ENCODE results near the gene TXNDC9.
"Not testable (repeated sequence)": the region's sequence is repeated elsewhere in the genome, so short reads cannot be mapped to it uniquely, and the experiment has no call there.

TXNDC9 gene

GRCh38 chr2:99325384-99325783, 10.7 kb downstream of the TXNDC9 start:
- no peak for DNase-seq (ENCODE audit: low read depth in 2 of 2)

- DNase-seq (ENCODE audit: low read depth in 2 of 2) = not testable (repeated sequence)
Observed at GRCh38 chr2:99317873-99318200, 18.3 kb downstream of the TXNDC9 start.

- DNase-seq (ENCODE audit: low read depth in 2 of 2) = no peak
Observed at GRCh38 chr2:99317161-99317872, 18.8 kb downstream of the TXNDC9 start.

GRCh38 chr2:99301097-99301496, 35.0 kb downstream of the TXNDC9 start, which contains the start of gene LYG1:
TSS of gene LYG1 (minus strand) at chr2:99301197. CDS start at chr2:99295670, 5,527 bp downstream.
- DNase-seq (ENCODE audit: low read depth in 2 of 2) = not testable (repeated sequence)

DNA sequence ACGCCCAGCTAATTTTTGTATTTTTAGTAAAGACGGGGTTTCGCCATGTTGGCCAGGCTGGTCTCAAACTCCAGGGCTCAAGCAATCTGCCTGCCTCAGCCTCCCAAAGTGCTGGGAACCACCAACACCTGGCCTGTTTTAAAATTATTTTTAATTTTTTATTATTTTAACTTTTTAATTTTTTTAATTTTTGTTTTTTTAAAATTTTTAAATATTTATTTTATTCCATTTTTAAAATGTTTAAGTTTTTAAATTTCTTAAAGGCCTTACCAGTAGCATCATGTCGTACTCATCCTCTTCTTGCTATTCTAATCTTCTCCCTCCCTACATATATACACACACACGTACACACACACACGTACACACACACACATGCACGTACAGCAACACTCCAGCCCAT, 36.6 kb downstream of the TXNDC9 start:
- no peak for DNase-seq (ENCODE audit: low read depth in 2 of 2)

DNA sequence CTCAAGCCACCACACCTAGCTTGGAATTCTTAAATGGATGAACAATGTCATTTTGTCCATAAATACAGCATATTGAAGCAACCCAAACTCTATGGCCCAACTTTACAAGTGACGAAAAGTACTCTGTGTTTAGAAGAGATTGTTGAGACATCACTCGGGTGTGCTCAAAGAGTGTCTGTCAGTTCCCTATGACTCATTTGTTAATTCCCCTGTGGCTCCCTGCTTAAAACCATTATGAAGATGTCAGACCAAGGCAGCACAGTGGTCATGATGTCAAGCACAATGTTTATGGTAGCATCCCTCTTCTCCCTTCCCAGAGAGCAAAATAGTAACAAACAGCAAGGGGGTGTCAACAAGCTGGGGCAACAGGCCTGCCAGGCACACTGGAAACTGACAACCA, 38.1 kb downstream of the TXNDC9 start:
- no peak for DNase-seq (ENCODE audit: low read depth in 2 of 2)

DNA sequence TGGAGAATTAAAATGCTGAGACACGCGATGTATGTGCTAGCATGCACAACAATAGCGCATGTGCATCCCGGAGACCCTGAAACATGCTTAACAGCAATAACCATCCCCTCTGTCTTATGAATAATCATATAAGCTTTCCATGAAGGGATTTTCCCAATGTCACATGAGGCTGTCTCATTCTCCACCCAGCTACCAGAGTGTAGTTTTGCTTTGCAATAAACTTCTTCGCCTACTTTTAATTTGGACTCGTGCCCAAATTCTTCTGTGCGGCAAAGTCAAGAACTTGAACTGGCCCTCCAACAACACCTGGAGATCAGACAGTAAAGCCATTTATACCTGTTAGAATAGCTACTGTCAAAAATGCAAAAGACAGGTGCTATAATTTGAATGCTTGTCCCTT, 50.6 kb downstream of the TXNDC9 start:
- no peak for DNase-seq (ENCODE audit: low read depth in 2 of 2)

DNA sequence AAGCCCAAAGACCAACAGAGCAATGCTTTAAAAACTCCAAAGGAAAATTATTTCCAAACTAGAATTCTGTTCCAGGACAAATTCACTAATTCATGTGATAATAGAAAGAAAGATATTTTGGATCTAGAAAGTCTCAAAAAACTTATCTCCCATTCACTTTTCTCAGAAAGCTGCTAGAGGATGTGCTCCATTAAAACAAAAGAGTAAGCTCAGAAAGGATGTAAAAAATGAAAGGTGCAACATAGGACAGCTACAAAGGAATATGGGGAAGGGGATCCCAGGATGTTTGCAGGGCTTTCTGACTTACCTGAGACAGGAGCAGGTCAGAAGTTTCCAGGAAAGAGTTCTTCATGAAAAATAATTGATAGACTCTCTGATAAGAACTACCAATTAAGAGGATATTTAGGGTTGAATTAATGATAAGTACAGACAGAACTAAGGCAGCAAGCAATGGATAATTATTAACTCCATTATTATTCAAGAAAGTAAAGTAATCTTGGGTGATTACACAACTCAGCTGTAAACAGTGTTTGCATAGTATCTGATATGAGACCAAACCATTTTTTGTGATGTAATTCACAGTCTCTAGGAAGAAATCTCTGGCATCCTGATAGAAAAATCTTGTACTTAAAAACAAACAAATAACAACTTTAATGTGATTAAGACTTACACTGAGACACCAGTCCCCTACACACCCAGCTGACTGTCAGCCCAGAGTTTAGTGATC, 56.0 kb downstream of the TXNDC9 start:
- no peak for DNase-seq (ENCODE audit: low read depth in 2 of 2)

GRCh38 chr2:99278793-99279291, 57.3 kb downstream of the TXNDC9 start:
- no peak for DNase-seq (ENCODE audit: low read depth in 2 of 2)

- not testable (repeated sequence) for DNase-seq (ENCODE audit: low read depth in 2 of 2)
Observed at GRCh38 chr2:99278195-99278765, 57.9 kb downstream of the TXNDC9 start.

- no peak for DNase-seq (ENCODE audit: low read depth in 2 of 2)
Observed at GRCh38 chr2:99275882-99276281, 60.3 kb downstream of the TXNDC9 start.

All from stimulated activated CD8-positive, alpha-beta memory T cell treated with anti-CD3 and anti-CD28 coated beads, Interleukin-2, amount 100 ng/mL, for 48 hours (primary cell).